Measurements from ENCODE around the gene ERG28.

DNA sequence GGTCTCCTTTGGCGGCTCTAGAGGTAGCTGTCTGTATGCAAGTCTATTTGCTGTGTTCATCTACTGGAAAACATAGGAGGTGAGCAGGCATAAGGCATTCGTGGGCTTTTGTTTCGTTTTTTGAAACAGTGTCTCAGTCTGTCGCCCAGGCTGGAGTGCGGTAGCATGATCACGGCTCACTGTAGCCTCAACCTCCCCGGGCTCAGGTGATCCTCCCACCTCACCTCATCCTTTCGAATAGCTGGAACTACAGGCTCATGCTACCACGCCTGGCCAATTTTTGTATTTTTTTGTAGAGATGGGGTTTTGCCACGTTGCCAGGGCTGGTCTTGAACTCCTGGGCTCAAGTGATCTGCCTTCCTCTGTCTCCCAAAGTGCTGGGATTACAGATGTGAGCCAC is 54.8 kb downstream of the ERG28 start:
- TF ChIP-seq, protein P1, sequence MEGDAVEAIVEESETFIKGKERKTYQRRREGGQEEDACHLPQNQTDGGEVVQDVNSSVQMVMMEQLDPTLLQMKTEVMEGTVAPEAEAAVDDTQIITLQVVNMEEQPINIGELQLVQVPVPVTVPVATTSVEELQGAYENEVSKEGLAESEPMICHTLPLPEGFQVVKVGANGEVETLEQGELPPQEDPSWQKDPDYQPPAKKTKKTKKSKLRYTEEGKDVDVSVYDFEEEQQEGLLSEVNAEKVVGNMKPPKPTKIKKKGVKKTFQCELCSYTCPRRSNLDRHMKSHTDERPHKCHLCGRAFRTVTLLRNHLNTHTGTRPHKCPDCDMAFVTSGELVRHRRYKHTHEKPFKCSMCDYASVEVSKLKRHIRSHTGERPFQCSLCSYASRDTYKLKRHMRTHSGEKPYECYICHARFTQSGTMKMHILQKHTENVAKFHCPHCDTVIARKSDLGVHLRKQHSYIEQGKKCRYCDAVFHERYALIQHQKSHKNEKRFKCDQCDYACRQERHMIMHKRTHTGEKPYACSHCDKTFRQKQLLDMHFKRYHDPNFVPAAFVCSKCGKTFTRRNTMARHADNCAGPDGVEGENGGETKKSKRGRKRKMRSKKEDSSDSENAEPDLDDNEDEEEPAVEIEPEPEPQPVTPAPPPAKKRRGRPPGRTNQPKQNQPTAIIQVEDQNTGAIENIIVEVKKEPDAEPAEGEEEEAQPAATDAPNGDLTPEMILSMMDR (IDR thresholded peaks at IDR 0.05) = no peak
- TF ChIP-seq EZH2 (IDR thresholded peaks at IDR 0.05; ENCODE audit: borderline replicate concordance, insufficient read depth, low read depth, low read length, poor library complexity, severe bottlenecking) = no peak
